ENCODE measurements around the gene RFX1.

The RFX1 gene

GRCh38 chr19:14002571-14003250, 3.4 kb downstream of the RFX1 start:
- H3K4me1 ChIP-seq (ENCODE audit: low read length), result peaks cover 12% of the 10 kb centered on the region
- no peaks in the 10 kb centered on the region for H3K27me3 ChIP-seq (ENCODE audit: low read depth, low read length)
- H3K79me2 ChIP-seq (ENCODE audit: low read length), result peaks cover 23% of the 10 kb centered on the region
- no peak overlapping the region for H3K4me2 ChIP-seq (ENCODE audit: low read length)
- no peak overlapping the region for H3K9ac ChIP-seq (ENCODE audit: low read length)
- H3K4me3 ChIP-seq (ENCODE audit: low read length), result no peak overlapping the region
- peaks cover 17% of the 10 kb centered on the region for H3K36me3 ChIP-seq (replicated peaks; ENCODE audit: low read depth, low read length)
- H3K9me3 ChIP-seq (ENCODE audit: insufficient read depth, low read length), result peaks cover 8% of the 10 kb centered on the region; the same call in 1 of the 2 replicates
- no peak overlapping the region for H3K27ac ChIP-seq (ENCODE audit: low read length)
- no peaks in the 10 kb centered on the region for H4K20me1 ChIP-seq (ENCODE audit: insufficient read depth, low read length)
- no peak for TF ChIP-seq EZH2phosphoT487 (IDR thresholded peaks at IDR 0.05; ENCODE audit: low read depth)
- TF ChIP-seq CTCF (IDR thresholded peaks at IDR 0.05; ENCODE audit: low read depth, low read length), result no peak
- no peak overlapping the region for H2AFZ ChIP-seq (ENCODE audit: low read depth, low read length)

- peaks cover 23% of the 10 kb centered on the region for H3K79me2 ChIP-seq (ENCODE audit: low read length)
Observed at GRCh38 chr19:14000691-14001375, 5.3 kb downstream of the RFX1 start.

GRCh38 chr19:13999085-13999484, 7.0 kb downstream of the RFX1 start:
- Histone ChIP-seq H3K79me2 (ENCODE audit: low read length) (peaks cover 12% of the 10 kb centered on the region; the same call in 1 of the 2 replicates), H4K20me1 (ENCODE audit: insufficient read depth, low read length) (no peaks in the 10 kb centered on the region), H3K9me3 (ENCODE audit: insufficient read depth, low read length) (peaks cover 8% of the 10 kb centered on the region; the same call in 1 of the 2 replicates), H3K4me1 (ENCODE audit: low read length) (no peaks in the 10 kb centered on the region), H3K4me3 (ENCODE audit: low read length) (no peak overlapping the region), H3K36me3 (replicated peaks; ENCODE audit: low read depth, low read length) (peaks cover 20% of the 10 kb centered on the region), H3K9ac (ENCODE audit: low read length) (no peak overlapping the region), H2AFZ (ENCODE audit: low read depth, low read length) (no peak overlapping the region), H3K27me3 (ENCODE audit: low read depth, low read length) (no peaks in the 10 kb centered on the region), H3K27ac (ENCODE audit: low read length) (no peak overlapping the region), H3K4me2 (ENCODE audit: low read length) (no peak overlapping the region)
- no peak for TF ChIP-seq CTCF (IDR thresholded peaks at IDR 0.05; ENCODE audit: low read depth, low read length)
- no peak for TF ChIP-seq EZH2phosphoT487 (IDR thresholded peaks at IDR 0.05; ENCODE audit: low read depth)

More at GRCh38 chr19:14000691-14001375, 5.3 kb downstream of the RFX1 start:
- H3K4me1 ChIP-seq (ENCODE audit: low read length), result peaks cover 12% of the 10 kb centered on the region
- H4K20me1 ChIP-seq (ENCODE audit: insufficient read depth, low read length), result no peaks in the 10 kb centered on the region
- peaks cover 20% of the 10 kb centered on the region for H3K36me3 ChIP-seq (replicated peaks; ENCODE audit: low read depth, low read length)
- H3K9ac ChIP-seq (ENCODE audit: low read length), result no peak overlapping the region
- no peaks in the 10 kb centered on the region for H3K27me3 ChIP-seq (ENCODE audit: low read depth, low read length)
- no peak overlapping the region for H2AFZ ChIP-seq (ENCODE audit: low read depth, low read length)
- no peak overlapping the region for H3K4me2 ChIP-seq (ENCODE audit: low read length)
- H3K9me3 ChIP-seq (ENCODE audit: insufficient read depth, low read length), result peaks cover 8% of the 10 kb centered on the region; the same call in 1 of the 2 replicates
- no peak overlapping the region for H3K27ac ChIP-seq (ENCODE audit: low read length)
- TF ChIP-seq CTCF (IDR thresholded peaks at IDR 0.05; ENCODE audit: low read depth, low read length) (no peak), EZH2phosphoT487 (IDR thresholded peaks at IDR 0.05; ENCODE audit: low read depth) (no peak)
- no peak overlapping the region for H3K4me3 ChIP-seq (ENCODE audit: low read length)

- Histone ChIP-seq H2AFZ (ENCODE audit: low read depth, low read length) (no peak overlapping the region), H3K27ac (ENCODE audit: low read length) (no peak overlapping the region), H3K79me2 (ENCODE audit: low read length) (peaks cover 8% of the 10 kb centered on the region; the same call in 1 of the 2 replicates), H3K4me2 (ENCODE audit: low read length) (no peak overlapping the region), H3K9ac (ENCODE audit: low read length) (no peak overlapping the region), H3K27me3 (ENCODE audit: low read depth, low read length) (no peaks in the 10 kb centered on the region), H3K36me3 (replicated peaks; ENCODE audit: low read depth, low read length) (peaks cover 20% of the 10 kb centered on the region), H3K4me1 (ENCODE audit: low read length) (no peaks in the 10 kb centered on the region), H3K9me3 (ENCODE audit: insufficient read depth, low read length) (peaks cover 8% of the 10 kb centered on the region; the same call in 1 of the 2 replicates), H3K4me3 (ENCODE audit: low read length) (no peak overlapping the region), H4K20me1 (ENCODE audit: insufficient read depth, low read length) (no peaks in the 10 kb centered on the region)
- TF ChIP-seq EZH2phosphoT487 (IDR thresholded peaks at IDR 0.05; ENCODE audit: low read depth), result no peak
- TF ChIP-seq CTCF (IDR thresholded peaks at IDR 0.05; ENCODE audit: low read depth, low read length), result no peak
Observed at GRCh38 chr19:13998426-13998825, 7.7 kb downstream of the RFX1 start.

Measured in OCI-LY3 (cell line).